K562 (cell line): ENCODE measurements around the gene GCGR. TPM values are rescaled to one million over a fixed set of nuclear protein-coding genes. Genes with fewer than 3 reads are reported as not detected.

Experiments
- ATAC-seq: fragments of 200-7000 bp; cut with Tn5 transposase; 3 replicates; pipeline ENCODE4 v1.9.1; 2020; ENCODE audit warnings: moderate library complexity
- BruUV-seq: library from RNA; stranded (reverse); fragments of 400-500 nt; replicated peaks from 2 replicates; lab custom pipeline; 2021; lab: Mats Ljungman, UMichigan
- CTCF ChIA-PET: fragments of 300-600 bp; formaldehyde crosslinking; extraction: SDS; loops from one replicate; lab custom pipeline; 2021; ENCODE audit warnings: low intra/inter-chr PET ratio; lab: Yijun Ruan, JAX
- POLR2A ChIA-PET: fragments of 300-600, 350-650 bp; sonication (Branson Sonifier 250); formaldehyde crosslinking; extraction: SDS; loops from one replicate; lab custom pipeline; 2021; ENCODE audit warnings: antibody characterized with exemption, inconsistent platforms; lab: Yijun Ruan, JAX
- DNase-seq, 4 experiments: peaks; one replicate each; pipeline versions ENCODE4 v3.0.0 to v3.0.0-alpha.2; 2011 to 2018; ENCODE audit warnings: low spot score in 3 of 4, mixed read lengths in 3 of 4; ENCODE audit errors: extremely low read depth in 1 of 4
- FAIRE-seq: peaks from 2 replicates; lab custom pipeline; 2011; peaks lifted over from hg19 to GRCh38; lab: Jason Lieb, UNC
- H2AFZ ChIP-seq: 2 replicates; pipeline ENCODE4 v1.6.0; 2011; ENCODE audit warnings: low read depth, low read length, control low read depth, inconsistent platforms
- H3K27ac ChIP-seq: fragments of 200-600 bp; 3 replicates; pipeline ENCODE4 v1.8.0; 2011; ENCODE audit warnings: low read depth, mild to moderate bottlenecking, control low read depth, inconsistent platforms, low read length, moderate library complexity, mixed read lengths; ENCODE audit errors: extremely low read depth
- H3K27me3 ChIP-seq, 2 experiments: fragments of 300-600 bp in 1 of 2; 2 replicates in 1 of 2; 3 replicates in 1 of 2; pipeline versions ENCODE4 v1.6.0 to v1.8.0; 2011; ENCODE audit warnings: inconsistent platforms in 2 of 2, low read length in 2 of 2, mild to moderate bottlenecking in 1 of 2, mixed read lengths in 1 of 2, moderate library complexity in 1 of 2; ENCODE audit not compliant: control insufficient read depth in 2 of 2, insufficient read depth in 2 of 2
- H3K36me3 ChIP-seq: fragments of 300-600 bp; 3 replicates; pipeline ENCODE4 v1.8.0; 2011; ENCODE audit warnings: mild to moderate bottlenecking, low read length, inconsistent platforms; ENCODE audit not compliant: control insufficient read depth, insufficient read depth
- H3K4me1 ChIP-seq, 2 experiments: fragments of 200-600 bp in 1 of 2; replicated peaks in 1 of 2; 2 replicates in 1 of 2; 3 replicates in 1 of 2; pipeline versions ENCODE4 v1.5.1 to v1.8.0; 2011; ENCODE audit warnings: inconsistent platforms in 2 of 2, low read length in 2 of 2, mild to moderate bottlenecking in 1 of 2, mixed read lengths in 1 of 2, moderate library complexity in 1 of 2; ENCODE audit not compliant: control insufficient read depth in 2 of 2, insufficient read depth in 2 of 2
- H3K4me2 ChIP-seq: 2 replicates; pipeline ENCODE4 v1.6.1; 2011; ENCODE audit warnings: low read length, control low read depth, inconsistent platforms, mixed read lengths; ENCODE audit not compliant: insufficient read depth
- H3K4me3 ChIP-seq: fragments of 200-600 bp; sonication (generic), shearing (Covaris generic); 2 replicates; pipeline ENCODE4 v1.5.1; 2016; ENCODE audit warnings: control low read depth, inconsistent platforms
- H3K79me2 ChIP-seq: fragments of 200-600 bp; 3 replicates; pipeline ENCODE4 v1.8.0; 2011; ENCODE audit warnings: low read length, inconsistent platforms; ENCODE audit not compliant: control insufficient read depth, insufficient read depth
- H3K9ac ChIP-seq, 2 experiments: 2 replicates each; pipeline versions ENCODE4 v1.6.0 to v1.6.1; 2011; ENCODE audit warnings: low read depth in 2 of 2, low read length in 2 of 2, control low read depth in 1 of 2, inconsistent platforms in 1 of 2, mild to moderate bottlenecking in 1 of 2, mixed read lengths in 1 of 2; ENCODE audit not compliant: insufficient read depth in 1 of 2
- H3K9me1 ChIP-seq: one replicate; pipeline ENCODE4 v1.6.0; 2011; ENCODE audit warnings: inconsistent platforms, mild to moderate bottlenecking, low read length, moderate library complexity; ENCODE audit not compliant: control insufficient read depth, insufficient read depth
- H3K9me3 ChIP-seq: replicated peaks from 2 replicates; pipeline ENCODE4 v1.5.1; 2011; ENCODE audit warnings: low read depth, low read length, inconsistent platforms; ENCODE audit not compliant: control insufficient read depth, insufficient read depth
- H4K20me1 ChIP-seq: replicated peaks from 2 replicates; pipeline ENCODE4 v1.6.1; 2011; ENCODE audit warnings: low read length, inconsistent platforms, mixed read lengths; ENCODE audit not compliant: control insufficient read depth, insufficient read depth
- CBX2 ChIP-seq: fragments of 200-600 bp; sonication (generic); IDR thresholded peaks from one replicate; pipeline ENCODE4 v1.6.1; 2012; ENCODE audit warnings: mild to moderate bottlenecking, low read length, inconsistent platforms; ENCODE audit not compliant: insufficient read depth, poor library complexity, severe bottlenecking
- CTBP1 ChIP-seq: fragments of 450-650 bp; IDR thresholded peaks from 2 replicates; pipeline ENCODE4 v1.6.1; 2016; ENCODE audit warnings: borderline replicate concordance
- CTCF ChIP-seq, 3 experiments: IDR thresholded peaks in 2 of 3; conservative IDR thresholded peaks in 1 of 3; 2 replicates each; pipeline ENCODE4 v1.5.1; 2011 to 2012; ENCODE audit warnings: low read length in 3 of 3, mild to moderate bottlenecking in 3 of 3, control low read depth in 2 of 3, improper control_type of control experiment in 1 of 3, inconsistent platforms in 1 of 3, low read depth in 1 of 3, mixed read lengths in 1 of 3, moderate library complexity in 1 of 3; ENCODE audit not compliant: insufficient read depth in 2 of 3
- EP400 ChIP-seq: fragments of 450-650 bp; IDR thresholded peaks from 2 replicates; pipeline ENCODE4 v1.6.1; 2017; ENCODE audit warnings: antibody characterized with exemption, mild to moderate bottlenecking, moderate library complexity
- HCFC1 ChIP-seq: IDR thresholded peaks from 2 replicates; pipeline ENCODE4 v1.6.1; 2012; ENCODE audit warnings: low read depth, low read length, improper control_type of control experiment
- HNRNPH1 ChIP-seq: fragments of 200-400 bp; formaldehyde crosslinking; optimal IDR thresholded peaks from 2 replicates; pipeline ENCODE3; 2017; ENCODE audit warnings: low read depth, mild to moderate bottlenecking, low read length, moderate library complexity
- MEF2D ChIP-seq: conservative IDR thresholded peaks from 2 replicates; pipeline ENCODE4 v1.6.1; 2016; ENCODE audit warnings: low read depth, missing genetic modification characterization, missing compliant biosample characterization
- MYNN ChIP-seq, 2 experiments: sonication (generic); formaldehyde crosslinking in 1 of 2; IDR thresholded peaks; 2 replicates each; pipeline versions ENCODE4 v1.5.0 to v1.6.1; 2016 to 2020; ENCODE audit warnings: antibody characterized with exemption in 1 of 2, missing genetic modification reagents in 1 of 2
- NR3C1 ChIP-seq: sonication (generic); formaldehyde crosslinking; IDR thresholded peaks from 2 replicates; pipeline ENCODE4 v1.8.1; 2022; ENCODE audit warnings: missing genetic modification reagents
- RBM17 ChIP-seq: fragments of 200-400 bp; formaldehyde crosslinking; IDR thresholded peaks from 2 replicates; pipeline ENCODE4 v1.6.1; 2017; ENCODE audit warnings: low read depth, mild to moderate bottlenecking, low read length, borderline replicate concordance
- SPI1 ChIP-seq: IDR thresholded peaks from 2 replicates; pipeline ENCODE4 v1.6.1; 2011; ENCODE audit warnings: low read depth, low read length, control low read depth, borderline replicate concordance
- ZBTB33 ChIP-seq: sonication (generic); formaldehyde crosslinking; IDR thresholded peaks from 2 replicates; pipeline ENCODE4 v1.8.1; 2023; ENCODE audit warnings: mild to moderate bottlenecking, missing genetic modification reagents
- ZMIZ1 ChIP-seq, 2 experiments: fragments of 150-350 bp in 1 of 2; IDR thresholded peaks; 2 replicates each; pipeline ENCODE4 v1.6.1; 2012 to 2016; ENCODE audit warnings: low read depth in 2 of 2, low read length in 2 of 2, mild to moderate bottlenecking in 1 of 2, moderate library complexity in 1 of 2
- WGBS: fragments of 100-300 bp; shearing (Covaris generic); methylation state at CpG from one replicate; pipeline ENCODE4 v1.1.6; 2016; ENCODE audit warnings: low coverage, mixed read lengths; ENCODE audit not compliant: insufficient coverage; ENCODE audit errors: missing lambda C conversion rate; 5-methylcytosine and 5-hydroxymethylcytosine counted together
- in situ Hi-C: fragments of 300-500 bp; cut with MboI; formaldehyde crosslinking; loops from 4 replicates; pipeline ENCODE4 v1.15.0; 2018; ENCODE audit warnings: inconsistent platforms, mixed read lengths
- intact Hi-C: fragments of 100-400 bp; cut with micrococcal nuclease; formaldehyde crosslinking; loops from 2 replicates; pipeline ENCODE4 v1.14.2; 2022
- polyA plus RNA-seq, 8 experiments: library from polyadenylated mRNA; depleted of rRNA in 4 of 8; stranded (reverse) in 5 of 8; unstranded in 3 of 8; fragments of >200 nt; fragmentation: Nextera tagmentation in 2 of 8; fragmentation: Illumina TruSeq in 1 of 8; extraction: Ambion mirVana in 2 of 8; extraction: Trizol in 1 of 8; gene quantifications; 2 replicates each; pipeline versions ENCODE4 v1.2.1 to v1.2.3, GENCODE V29; 2011 to 2014; ENCODE audit warnings: inconsistent platforms in 1 of 8, missing spikeins in 1 of 8
- total RNA-seq, 7 experiments: library from RNA; depleted of rRNA in 6 of 7; stranded (reverse); fragments of >200 nt in 6 of 7; fragmentation: Illumina TruSeq in 2 of 7; extraction: Trizol in 2 of 7; gene quantifications; 2 replicates each; pipeline versions ENCODE4 v1.2.1 to v1.2.3, GENCODE V29; 2011 to 2021; ENCODE audit warnings: low replicate concordance in 1 of 7

The GCGR gene
- total and polyA plus RNA-seq, 9 of the 15 experiments (the other 6 are each of a cell fraction or from before 2014, with no cell fraction given): not detected

- peak; percentile 36 for ATAC-seq
- ChIA-PET CTCF (no interaction called here), POLR2A (interaction anchor here (0.5 to 1.8 kb wide), 6 partner anchors 9 to 95 kb away, joined by 3 to 6 read pairs (median 3); no protein-coding TSS in a partner anchor)
- H4K20me1 ChIP-seq: peaks cover 14% of the 10 kb centered on the region
- H3K4me3 ChIP-seq: no peak overlapping the region
- 9% methylated on average over 18 of the region's 20 CpGs for WGBS
- no peaks in the 10 kb centered on the region for H3K36me3 ChIP-seq
- peaks cover 20 to 76% of the 10 kb centered on the region in 2 experiments; a peak in 4 of 5 replicates for H3K27me3 ChIP-seq
- intact Hi-C loops (no loop called here), in situ Hi-C loops (loop anchor here (5.0 kb wide), 1 partner anchor 72 kb away; no protein-coding TSS in a partner anchor)
- H3K27ac ChIP-seq: no peak overlapping the region
- H3K9me3 ChIP-seq: no peaks in the 10 kb centered on the region
- BruUV-seq: no TSS peak
- DNase-seq: no peak
- no peak for FAIRE-seq
- peak overlapping the region in 1 of 2 experiments; percentile 58; a peak in 2 of 4 replicates for H3K9ac ChIP-seq
- H3K4me1 ChIP-seq: peaks cover 0 to 91% of the 10 kb centered on the region in 2 experiments; a peak in 3 of 5 replicates
- H3K9me1 ChIP-seq: peaks cover 2% of the 10 kb centered on the region
- H3K79me2 ChIP-seq: no peaks in the 10 kb centered on the region
- H3K4me2 ChIP-seq: no peak overlapping the region
- H2AFZ ChIP-seq: no peak overlapping the region
- TF ChIP-seq RBM17 (no peak), CTBP1 (no peak), MEF2D (tag) (no peak), CBX2 (no peak), EP400 (no peak), ZMIZ1 (IDR thresholded peaks at IDR 0.05; ENCODE audit: low read depth in 2 of 2, low read length in 2 of 2) (no peak), ZBTB33 (CRISPR knock-in tag) (no peak), MYNN (IDR thresholded peaks at IDR 0.05) (0 out of 2 replicates have a peak, but pooled peaks have one; percentile 46), MYNN (CRISPR knock-in tag; IDR thresholded peaks at IDR 0.05) (no peak), CTCF (IDR thresholded peaks at IDR 0.05 in 2 of 3, conservative IDR thresholded peaks at IDR 0.05 in 1 of 3; ENCODE audit: insufficient read depth in 2 of 3, low read depth in 1 of 3, low read length in 3 of 3) (peak; percentile 20 to 30 (median 23); a peak in 2 of 6 replicates), HCFC1 (no peak), NR3C1 (CRISPR knock-in tag) (no peak), HNRNPH1 (no peak), SPI1 (no peak)
Observed at GRCh38 chr17:81808778-81809555, 5.0 kb downstream of the GCGR start.
